ENCODE data around the gene COQ10A. TPM values are rescaled to one million over a fixed set of nuclear protein-coding genes. Genes with fewer than 3 reads are reported as not detected.
"Not testable (repeated sequence)": the region's sequence is repeated elsewhere in the genome, so short reads cannot be mapped to it uniquely, and the experiment has no call there.

Gene COQ10A
- total RNA-seq, 1 donor from 2014 or later = 18.6 TPM

- intact Hi-C loops (cut with micrococcal nuclease) = no loop called here
These were observed 25.1 kb upstream of the COQ10A start for GRCh38 chr12:56241424-56242303.

- intact Hi-C loops (cut with micrococcal nuclease) = no loop called here
These were observed 23.8 kb upstream of the COQ10A start for GRCh38 chr12:56242986-56243385.

GRCh38 chr12:56243731-56244181, 23.0 kb upstream of the COQ10A start:
- intact Hi-C loops (cut with micrococcal nuclease) = no loop called here

- intact Hi-C loops (cut with micrococcal nuclease) = no loop called here
These were observed 22.2 kb upstream of the COQ10A start for GRCh38 chr12:56244494-56244893.

GRCh38 chr12:56247923-56248322, 18.8 kb upstream of the COQ10A start:
- intact Hi-C loops (cut with micrococcal nuclease) = no loop called here

GRCh38 chr12:56248711-56249110, 18.0 kb upstream of the COQ10A start:
- intact Hi-C loops (cut with micrococcal nuclease) = no loop called here

GRCh38 chr12:56252649-56253048, 14.1 kb upstream of the COQ10A start:
- intact Hi-C loops (cut with micrococcal nuclease) = no loop called here

GRCh38 chr12:56253091-56253490, 13.7 kb upstream of the COQ10A start:
- intact Hi-C loops (cut with micrococcal nuclease) = no loop called here

- intact Hi-C loops (cut with micrococcal nuclease) = no loop called here
These were observed 11.1 kb upstream of the COQ10A start for GRCh38 chr12:56255671-56256070.

GRCh38 chr12:56256326-56256960, 10.3 kb upstream of the COQ10A start:
- intact Hi-C loops (cut with micrococcal nuclease) = no loop called here

GRCh38 chr12:56257071-56257470, 9.7 kb upstream of the COQ10A start:
- intact Hi-C loops (cut with micrococcal nuclease) = no loop called here

- intact Hi-C loops (cut with micrococcal nuclease) = loop anchor here (1.0 to 2.0 kb wide), 5 partner anchors 9 to 207 kb away; partner anchors contain the start of genes COQ10A and ZC3H10
These were observed 9.2 kb upstream of the COQ10A start for GRCh38 chr12:56257491-56258067.

GRCh38 chr12:56258068-56258819, 8.5 kb upstream of the COQ10A start, which contains the start of gene ANKRD52:
ANKRD52 (minus strand) TSS chr12:56258384; CDS start chr12:56258269, 115 bp downstream.
- intact Hi-C loops (cut with micrococcal nuclease) = loop anchor here (1.0 to 2.0 kb wide), 5 partner anchors 8 to 206 kb away; partner anchors contain the start of genes COQ10A and ZC3H10

GRCh38 chr12:56258820-56259183, 7.9 kb upstream of the COQ10A start:
- intact Hi-C loops (cut with micrococcal nuclease) = loop anchor here (1.0 to 2.0 kb wide), 5 partner anchors 7 to 205 kb away; partner anchors contain the start of genes COQ10A and ZC3H10

GRCh38 chr12:56260380-56260779, 6.4 kb upstream of the COQ10A start:
- intact Hi-C loops (cut with micrococcal nuclease) = no loop called here

- intact Hi-C loops (cut with micrococcal nuclease) = no loop called here
These were observed 5.8 kb upstream of the COQ10A start for GRCh38 chr12:56260921-56261320.

GRCh38 chr12:56261503-56262232, 5.1 kb upstream of the COQ10A start:
- intact Hi-C loops (cut with micrococcal nuclease) = no loop called here

GRCh38 chr12:56262955-56263354, 3.8 kb upstream of the COQ10A start:
- intact Hi-C loops (cut with micrococcal nuclease) = not testable (repeated sequence)

GRCh38 chr12:56266068-56266692, 562 bp upstream of the COQ10A start:
- intact Hi-C loops (cut with micrococcal nuclease) = loop anchor here (1.0 to 5.0 kb wide), 6 partner anchors 8 to 147 kb away; partner anchors contain the start of genes ANKRD52, CNPY2, ESYT1 and ZC3H10
